ENCODE results near the gene KCNJ13.
"Not testable (repeated sequence)": the region's sequence is repeated elsewhere in the genome, so short reads cannot be mapped to it uniquely, and the experiment has no call there.

The KCNJ13 gene

GRCh38 chr2:232767866-232768265 is 8.5 kb downstream of the KCNJ13 start:
- no peak for DNase-seq (ENCODE audit: low read depth)

GRCh38 chr2:232761301-232761907 is 15.0 kb downstream of the KCNJ13 start:
- DNase-seq (ENCODE audit: low read depth) = peak; percentile 16

GRCh38 chr2:232757905-232758304 is 18.5 kb downstream of the KCNJ13 start:
- DNase-seq (ENCODE audit: low read depth) = no peak

- DNase-seq (ENCODE audit: low read depth) = no peak
These were observed 26.2 kb downstream of the KCNJ13 start for GRCh38 chr2:232750135-232750671.

DNA sequence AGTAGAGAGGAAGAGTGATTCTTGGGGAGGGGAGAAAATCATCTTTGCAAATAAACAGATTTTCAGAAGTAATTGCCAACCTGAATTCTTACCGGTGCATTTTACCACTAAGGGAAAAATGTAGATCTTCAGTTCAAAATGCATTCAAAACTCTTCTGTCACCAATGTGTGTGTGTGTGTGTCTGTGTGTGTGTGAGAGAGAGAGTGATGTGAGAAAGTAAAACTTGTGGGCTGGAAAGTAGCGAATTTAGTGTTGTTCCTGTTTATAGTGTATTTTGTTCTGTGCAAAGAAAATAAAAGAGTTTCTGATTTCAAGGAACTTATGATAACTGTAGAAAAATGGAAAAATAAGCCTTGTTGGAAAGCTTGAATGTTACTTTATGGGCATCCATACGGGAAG is 27.0 kb downstream of the KCNJ13 start:
- DNase-seq (ENCODE audit: low read depth) = no peak

DNA sequence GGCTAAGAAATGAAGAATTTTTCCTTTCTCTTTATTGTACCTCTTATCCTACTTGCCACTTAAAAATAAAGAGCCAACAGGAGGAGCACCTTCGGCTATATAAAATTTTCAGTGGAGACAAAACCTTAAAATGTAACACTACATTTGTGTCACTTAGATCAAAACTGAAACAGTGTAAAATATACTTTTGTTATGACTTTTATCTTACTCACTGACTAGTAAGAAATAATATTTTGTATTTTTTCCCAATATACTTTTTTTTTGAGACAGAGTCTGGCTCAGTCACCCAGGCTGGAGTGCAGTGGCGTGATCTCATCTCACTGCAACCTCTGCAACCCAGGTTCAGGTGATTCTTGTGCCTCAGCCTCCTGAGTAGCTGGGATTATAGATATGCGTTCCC is 28.3 kb downstream of the KCNJ13 start:
- no peak for DNase-seq (ENCODE audit: low read depth)

DNA sequence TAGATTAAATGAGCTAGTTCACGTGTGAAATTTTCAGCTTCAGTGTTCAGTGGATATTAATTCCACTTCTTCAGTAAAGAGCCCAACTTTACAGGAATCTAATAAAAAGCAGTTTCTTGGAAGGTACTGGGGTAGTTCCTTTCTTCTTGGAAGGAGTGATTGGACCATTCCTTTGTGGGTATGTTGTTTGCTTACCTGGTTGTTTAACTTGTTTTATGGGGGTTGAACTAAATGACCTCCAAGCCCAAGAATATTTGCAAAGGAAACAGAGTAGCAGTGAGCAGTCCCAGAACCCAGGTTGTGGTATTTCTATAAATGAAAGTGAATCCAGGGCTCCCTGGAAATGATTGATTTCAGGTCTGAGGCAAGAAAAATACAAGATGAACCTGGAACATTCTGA is 31.4 kb downstream of the KCNJ13 start:
- DNase-seq (ENCODE audit: low read depth) = no peak

DNA sequence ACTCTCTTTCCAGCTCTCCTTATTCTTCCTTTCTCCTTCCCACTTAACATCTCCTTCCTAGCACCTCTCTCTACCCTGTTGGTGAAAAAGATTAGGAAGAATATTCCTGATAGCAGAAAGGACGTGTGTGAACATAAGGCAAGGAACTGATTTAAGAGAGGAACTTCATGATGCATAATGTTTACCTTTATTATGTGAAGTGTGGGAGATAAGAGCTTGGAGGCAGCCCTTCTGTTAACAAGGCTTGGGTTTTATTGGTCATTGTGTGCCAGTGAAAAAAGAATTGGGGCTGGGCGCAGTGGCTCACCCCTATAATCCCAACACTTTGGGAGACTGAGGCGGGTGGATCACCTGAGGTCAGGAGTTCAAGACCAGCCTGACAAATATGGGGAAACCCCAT is 34.4 kb downstream of the KCNJ13 start:
- no peak for DNase-seq (ENCODE audit: low read depth)

DNA sequence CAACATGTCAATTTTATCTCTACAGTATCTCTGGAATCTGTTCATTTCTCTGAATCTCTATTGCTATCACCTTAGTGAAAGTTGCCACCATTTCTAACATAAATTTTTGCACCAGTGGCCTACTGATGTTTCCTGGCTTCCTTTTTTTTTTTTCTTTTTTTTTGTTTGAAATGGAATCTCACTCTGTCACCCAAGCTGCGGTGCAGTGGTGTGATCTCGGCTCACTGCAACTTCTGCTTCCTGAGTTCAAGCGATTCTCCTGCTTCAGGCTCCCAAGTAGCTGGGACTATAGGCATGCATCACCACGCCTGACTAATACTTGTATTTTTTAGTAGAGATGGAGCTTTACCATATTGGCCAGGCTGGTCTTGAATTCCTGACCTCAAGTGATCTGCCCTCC is 35.1 kb downstream of the KCNJ13 start:
- DNase-seq (ENCODE audit: low read depth) = no peak

DNA sequence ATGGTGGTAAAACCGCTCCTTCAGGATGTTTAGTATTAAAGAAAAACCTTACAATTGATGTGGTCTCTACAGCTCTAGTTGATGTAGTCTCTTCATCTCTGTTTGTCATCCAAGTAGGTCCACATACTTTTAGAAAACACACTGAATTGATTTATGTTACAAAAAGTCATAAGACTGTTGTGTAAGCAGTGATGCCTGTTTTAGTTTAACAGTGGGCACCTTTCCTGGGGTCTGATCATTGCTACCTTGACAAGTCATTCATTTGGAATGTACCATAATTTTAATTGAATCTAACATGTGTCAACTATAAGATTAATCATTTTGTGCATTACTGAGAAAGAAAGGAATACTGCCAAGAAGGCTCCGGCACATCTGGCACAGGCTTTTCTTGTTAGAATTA is 44.9 kb downstream of the KCNJ13 start:
- DNase-seq (ENCODE audit: low read depth) = no peak

- no peak for DNase-seq (ENCODE audit: low read depth)
These were observed 47.6 kb downstream of the KCNJ13 start for GRCh38 chr2:232728785-232729184.

- DNase-seq (ENCODE audit: low read depth) = no peak
These were observed 53.3 kb downstream of the KCNJ13 start for GRCh38 chr2:232723027-232723426.

DNA sequence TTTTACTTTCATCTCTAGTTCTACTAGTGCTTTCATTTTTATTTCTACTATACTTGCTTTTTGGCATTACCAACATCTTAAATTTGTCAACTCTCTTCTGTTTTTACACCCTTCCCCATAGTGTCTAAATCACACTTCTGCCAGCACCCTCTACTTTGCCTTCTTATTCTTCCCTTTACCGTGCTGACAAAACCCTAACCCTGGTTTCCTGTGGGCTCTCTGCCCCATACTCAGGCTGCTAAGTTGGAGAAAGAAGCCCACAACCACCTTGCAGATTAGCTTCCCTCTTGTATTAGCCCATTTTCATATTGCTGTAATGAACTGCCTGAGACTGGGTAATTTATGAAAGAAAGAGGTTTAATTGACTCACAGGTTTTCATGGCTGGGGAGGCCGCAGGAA is 54.5 kb downstream of the KCNJ13 start:
- no peak for DNase-seq (ENCODE audit: low read depth)

DNA sequence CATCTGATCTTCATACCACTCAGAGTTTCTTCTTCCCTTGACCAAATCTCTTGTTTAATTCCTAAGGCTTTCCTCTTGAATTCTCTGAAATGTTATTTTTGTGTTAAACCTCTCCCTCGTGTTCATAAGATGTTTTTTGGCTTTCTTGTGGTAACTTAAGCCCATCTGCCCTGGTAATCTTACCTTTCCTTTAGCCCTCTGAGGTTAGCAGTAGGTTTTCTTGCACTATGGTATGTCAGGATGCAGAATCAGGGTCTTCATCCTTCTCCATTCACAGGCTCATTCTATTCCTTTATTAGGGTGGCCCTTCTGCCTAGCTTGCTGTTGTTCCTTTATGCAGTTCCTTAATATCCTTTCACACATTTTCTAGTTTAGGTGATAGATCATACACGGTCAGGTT is 55.1 kb downstream of the KCNJ13 start:
- DNase-seq (ENCODE audit: low read depth) = no peak

DNA sequence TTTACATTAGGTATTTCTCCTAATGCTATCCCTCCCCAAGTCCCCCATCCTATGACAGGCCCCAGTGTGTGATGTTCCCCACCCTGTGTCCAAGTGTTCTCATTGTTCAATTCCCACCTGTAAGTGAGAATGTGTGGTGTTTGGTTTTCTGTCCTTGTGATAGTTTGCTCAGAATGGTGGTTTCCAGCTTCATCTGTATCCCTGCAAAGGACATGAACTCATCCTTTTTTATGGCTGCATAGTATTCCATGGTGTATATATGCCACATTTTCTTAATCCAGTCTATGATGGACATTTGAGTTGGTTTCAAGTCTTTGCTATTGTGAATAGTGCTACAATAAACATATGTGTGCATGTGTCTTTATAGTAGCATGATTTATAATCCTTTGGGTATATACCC is 56.3 kb downstream of the KCNJ13 start:
- DNase-seq (ENCODE audit: low read depth) = not testable (repeated sequence)

Data from activated T-cell treated with anti-CD3 and anti-CD28 coated beads for 1 hour (primary cell).